IMR-90 (cell line): ENCODE results near the gene CRIP1. TPM values are rescaled to one million over a fixed set of nuclear protein-coding genes. Genes with fewer than 3 reads are reported as not detected.

Experiments used
- ATAC-seq: fragments of 200-7000 bp; cut with Tn5 transposase; 2 replicates; pipeline ENCODE4 v1.9.1; 2020; ENCODE audit warnings: low read depth, mild to moderate bottlenecking, moderate library complexity
- BruUV-seq: library from RNA; stranded (reverse); fragments of 400-500 nt; replicated peaks from 2 replicates; lab custom pipeline; 2021; lab: Mats Ljungman, UMichigan
- CTCF ChIA-PET: fragments of 300-600 bp; formaldehyde crosslinking; extraction: SDS; loops from one replicate; lab custom pipeline; 2021; ENCODE audit warnings: antibody characterized with exemption; lab: Yijun Ruan, JAX
- POLR2A ChIA-PET: fragments of 300-600 bp; sonication (Branson Sonifier 250); formaldehyde crosslinking; loops from one replicate; lab custom pipeline; 2022; ENCODE audit warnings: antibody characterized with exemption; ENCODE audit not compliant: unreplicated experiment; lab: Charles Lee
- DNase-seq: peaks from one replicate; pipeline ENCODE4 v3.0.0; 2013
- H2AFZ ChIP-seq: replicated peaks from 2 replicates; pipeline ENCODE3; 2013; ENCODE audit warnings: low read length, mild to moderate bottlenecking; ENCODE audit not compliant: poor library complexity
- H2AK5ac ChIP-seq: 2 replicates; pipeline ENCODE4 v1.6.1; 2013; ENCODE audit warnings: low read depth, low read length, inconsistent platforms
- H2AK9ac ChIP-seq: replicated peaks from 2 replicates; pipeline ENCODE3; 2013; ENCODE audit warnings: mild to moderate bottlenecking, low read depth, low read length, moderate library complexity; ENCODE audit not compliant: poor library complexity
- H2BK120ac ChIP-seq: 2 replicates; pipeline ENCODE4 v1.6.1; 2013; ENCODE audit warnings: low read depth, low read length, inconsistent platforms
- H2BK15ac ChIP-seq: 3 replicates; pipeline ENCODE4 v1.6.1; 2013; ENCODE audit warnings: low read depth, low read length, inconsistent platforms
- H2BK20ac ChIP-seq: 2 replicates; pipeline ENCODE4 v1.6.1; 2013; ENCODE audit warnings: low read depth, mild to moderate bottlenecking, inconsistent platforms, low read length, moderate library complexity
- H2BK5ac ChIP-seq: 2 replicates; pipeline ENCODE4 v1.6.1; 2013; ENCODE audit warnings: mild to moderate bottlenecking, low read depth, low read length, inconsistent platforms; ENCODE audit not compliant: poor library complexity, severe bottlenecking
- H3K14ac ChIP-seq: replicated peaks from 2 replicates; pipeline ENCODE4 v1.6.1; 2013; ENCODE audit warnings: low read depth, low read length, inconsistent platforms
- H3K18ac ChIP-seq: 2 replicates; pipeline ENCODE4 v1.6.1; 2013; ENCODE audit warnings: low read depth, low read length, control low read depth
- H3K23ac ChIP-seq: 2 replicates; pipeline ENCODE4 v1.6.1; 2013; ENCODE audit warnings: low read depth, low read length, inconsistent platforms
- H3K27ac ChIP-seq: 2 replicates; pipeline ENCODE4 v1.5.1; 2013; ENCODE audit warnings: mild to moderate bottlenecking, control low read depth, low read length; ENCODE audit not compliant: insufficient read depth
- H3K27me3 ChIP-seq: 2 replicates; pipeline ENCODE4 v1.6.1; 2013; ENCODE audit warnings: low read length; ENCODE audit not compliant: control insufficient read depth, insufficient read depth
- H3K36me3 ChIP-seq: 2 replicates; pipeline ENCODE4 v1.6.1; 2013; ENCODE audit warnings: low read length, mixed read lengths; ENCODE audit not compliant: control insufficient read depth, insufficient read depth
- H3K4ac ChIP-seq: 2 replicates; pipeline ENCODE4 v1.6.1; 2013; ENCODE audit warnings: low read depth, low read length, inconsistent platforms
- H3K4me1 ChIP-seq: 2 replicates; pipeline ENCODE4 v1.6.1; 2013; ENCODE audit warnings: low read length, mixed read lengths; ENCODE audit not compliant: control insufficient read depth, insufficient read depth
- H3K4me2 ChIP-seq: 2 replicates; pipeline ENCODE4 v1.6.1; 2013; ENCODE audit warnings: low read depth, mild to moderate bottlenecking, control low read depth, low read length, moderate library complexity
- H3K4me3 ChIP-seq: 2 replicates; pipeline ENCODE4 v1.5.1; 2013; ENCODE audit warnings: low read depth, mild to moderate bottlenecking, control low read depth, low read length, moderate library complexity; ENCODE audit not compliant: insufficient read depth
- H3K56ac ChIP-seq: 2 replicates; pipeline ENCODE4 v1.6.1; 2013; ENCODE audit warnings: low read length, inconsistent platforms; ENCODE audit not compliant: insufficient read depth; ENCODE audit errors: extremely low read depth
- H3K79me1 ChIP-seq, 2 experiments: 2 replicates each; pipeline ENCODE4 v1.6.1; 2013; ENCODE audit warnings: low read length in 2 of 2, inconsistent platforms in 1 of 2, low read depth in 1 of 2
- H3K9ac ChIP-seq: 2 replicates; pipeline ENCODE4 v1.6.1; 2013; ENCODE audit warnings: low read depth, low read length, control low read depth
- H3K9me1 ChIP-seq: 2 replicates; pipeline ENCODE4 v1.6.1; 2013; ENCODE audit warnings: low read length, inconsistent platforms; ENCODE audit not compliant: insufficient read depth
- H3K9me3 ChIP-seq: 2 replicates; pipeline ENCODE4 v1.6.1; 2013; ENCODE audit warnings: low read length; ENCODE audit not compliant: control insufficient read depth, insufficient read depth
- H4K20me1 ChIP-seq: 2 replicates; pipeline ENCODE4 v1.6.1; 2013; ENCODE audit warnings: low read length, inconsistent platforms; ENCODE audit not compliant: insufficient read depth
- H4K5ac ChIP-seq: 2 replicates; pipeline ENCODE4 v1.6.1; 2013; ENCODE audit warnings: mild to moderate bottlenecking, low read depth, low read length, control low read depth
- H4K8ac ChIP-seq, 2 experiments: 2 replicates each; pipeline ENCODE4 v1.6.1; 2013; ENCODE audit warnings: low read depth in 2 of 2, low read length in 2 of 2, control low read depth in 1 of 2, inconsistent platforms in 1 of 2
- H4K91ac ChIP-seq: 2 replicates; pipeline ENCODE4 v1.6.1; 2013; ENCODE audit warnings: low read depth, low read length, inconsistent platforms; ENCODE audit not compliant: insufficient read depth
- BHLHE40 ChIP-seq: fragments of 150-350 bp; IDR thresholded peaks from 2 replicates; pipeline ENCODE4 v1.6.1; 2016; ENCODE audit warnings: mild to moderate bottlenecking, low read depth, low read length
- CEBPB ChIP-seq: IDR thresholded peaks from 2 replicates; pipeline ENCODE4 v1.6.1; 2012; ENCODE audit warnings: low read depth, low read length, improper control_type of control experiment
- CHD1 ChIP-seq: IDR thresholded peaks from 2 replicates; pipeline ENCODE4 v1.6.1; 2012; ENCODE audit warnings: low read depth, low read length, improper control_type of control experiment
- ELK1 ChIP-seq: fragments of 150-350 bp; IDR thresholded peaks from 2 replicates; pipeline ENCODE4 v1.6.1; 2016; ENCODE audit warnings: low read depth, mild to moderate bottlenecking, low read length, moderate library complexity, borderline replicate concordance
- FOS ChIP-seq: fragments of 150-350 bp; IDR thresholded peaks from 2 replicates; pipeline ENCODE4 v1.6.1; 2016; ENCODE audit warnings: low read depth, low read length
- MAZ ChIP-seq: IDR thresholded peaks from 2 replicates; pipeline ENCODE4 v1.6.1; 2012; ENCODE audit warnings: low read depth, mild to moderate bottlenecking, low read length, improper control_type of control experiment, moderate library complexity, borderline replicate concordance
- MXI1 ChIP-seq: IDR thresholded peaks from 2 replicates; pipeline ENCODE4 v1.6.1; 2012; ENCODE audit warnings: low read depth, mild to moderate bottlenecking, low read length, moderate library complexity, borderline replicate concordance
- POLR2A ChIP-seq: IDR thresholded peaks from 2 replicates; pipeline ENCODE4 v1.6.1; 2012; ENCODE audit warnings: mild to moderate bottlenecking, low read depth, low read length
- RAD21 ChIP-seq: IDR thresholded peaks from 2 replicates; pipeline ENCODE4 v1.6.1; 2012; ENCODE audit warnings: low read length, improper control_type of control experiment
- SMC3 ChIP-seq: fragments of 150-350 bp; IDR thresholded peaks from 2 replicates; pipeline ENCODE4 v1.6.1; 2016; ENCODE audit warnings: low read depth, mild to moderate bottlenecking, antibody characterized with exemption, low read length, moderate library complexity
- WGBS, 2 experiments: methylation state at CpG; one replicate each; pipeline versions ENCODE4 v1.1.5 to v1.1.7; 2013; ENCODE audit warnings: missing lambda C conversion rate in 2 of 2; ENCODE audit not compliant: insufficient read length in 1 of 2; ENCODE audit errors: extremely low coverage in 2 of 2; 5-methylcytosine and 5-hydroxymethylcytosine counted together
- dilution Hi-C: fragments of 300-500 bp; cut with HindIII; formaldehyde crosslinking; loops from one replicate; pipeline ENCODE4 v1.14.3; 2018; ENCODE audit warnings: low sequenced_read_pairs; ENCODE audit not compliant: unreplicated experiment
- in situ Hi-C: fragments of 300-500 bp; cut with MboI; formaldehyde crosslinking; loops from 3 replicates; pipeline ENCODE4 v1.14.3; 2019; ENCODE audit warnings: low sequenced_read_pairs, inconsistent platforms, mixed read lengths
- intact Hi-C: fragments of 100-400 bp; cut with micrococcal nuclease; formaldehyde crosslinking; loops from 2 replicates; pipeline ENCODE4 v1.10.0; 2022
- polyA plus RNA-seq, 3 experiments: library from polyadenylated mRNA; depleted of rRNA; stranded (reverse); fragments of >200 nt; gene quantifications; 2 replicates each; pipeline ENCODE4 v1.2.3, GENCODE V29; 2012; ENCODE audit warnings: low replicate concordance in 1 of 3
- total RNA-seq: library from RNA; depleted of rRNA; stranded (reverse); fragments of >200 nt; gene quantifications from 2 replicates; pipeline ENCODE4 v1.2.3, GENCODE V29; 2012
- TF ChIP-seq, protein P1 (sequence below): fragments of 150-350 bp; IDR thresholded peaks from 2 replicates; pipeline ENCODE4 v1.6.1; 2017; ENCODE audit warnings: mild to moderate bottlenecking, antibody characterized with exemption, low read length, low read depth
- TF ChIP-seq, protein P2 (sequence below): conservative IDR thresholded peaks from 2 replicates; pipeline ENCODE4 v1.5.1; 2012; ENCODE audit warnings: mild to moderate bottlenecking, low read depth, low read length, improper control_type of control experiment

Gene CRIP1
- total and polyA plus RNA-seq, 2 of the 4 experiments (the other 2 are of a cell fraction), result 0.21 TPM; not detected in 1

GRCh38 chr14:105452963-105453362, 33.7 kb upstream of the CRIP1 start:
- POLR2A ChIA-PET, result no interaction called here
- WGBS, 2 experiments, result 88% methylated on average over 8 of the region's 14 CpGs; no CpG with 5 or more reads in 1 of the 2 experiments
- Histone ChIP-seq H3K14ac (no peak overlapping the region), H3K27ac (no peak overlapping the region), H3K27me3 (no peaks in the 10 kb centered on the region), H3K4me1 (no peaks in the 10 kb centered on the region), H3K56ac (no peak overlapping the region), H4K20me1 (peaks cover 10% of the 10 kb centered on the region), H3K23ac (no peak overlapping the region), H3K4ac (no peak overlapping the region), H2BK120ac (no peak overlapping the region), H3K18ac (no peak overlapping the region), H2BK5ac (no peak overlapping the region), H4K91ac (no peak overlapping the region), H3K4me3 (no peak overlapping the region), H3K9me1 (no peaks in the 10 kb centered on the region), H3K36me3 (peaks cover 57% of the 10 kb centered on the region), H2BK15ac (no peak overlapping the region), H2AK5ac (no peak overlapping the region), H4K5ac (no peak overlapping the region), H4K8ac (no peak overlapping the region), H3K4me2 (no peak overlapping the region), H3K9ac (no peak overlapping the region), H2BK20ac (no peak overlapping the region), H2AFZ (no peak overlapping the region), H2AK9ac (no peak overlapping the region), H3K9me3 (no peaks in the 10 kb centered on the region), H3K79me1 (peaks cover 5 to 21% of the 10 kb centered on the region in 2 experiments; a peak in 2 of 4 replicates)
- no TSS peak for BruUV-seq
- CTCF ChIA-PET, result no interaction called here
- ATAC-seq (no peak), DNase-seq (no peak)
- TF ChIP-seq MAZ (no peak), ELK1 (no peak), POLR2A (no peak), CEBPB (no peak), MXI1 (no peak), FOS (no peak), RAD21 (no peak), CHD1 (no peak), SMC3 (no peak), BHLHE40 (no peak)
- TF ChIP-seq, protein P1, sequence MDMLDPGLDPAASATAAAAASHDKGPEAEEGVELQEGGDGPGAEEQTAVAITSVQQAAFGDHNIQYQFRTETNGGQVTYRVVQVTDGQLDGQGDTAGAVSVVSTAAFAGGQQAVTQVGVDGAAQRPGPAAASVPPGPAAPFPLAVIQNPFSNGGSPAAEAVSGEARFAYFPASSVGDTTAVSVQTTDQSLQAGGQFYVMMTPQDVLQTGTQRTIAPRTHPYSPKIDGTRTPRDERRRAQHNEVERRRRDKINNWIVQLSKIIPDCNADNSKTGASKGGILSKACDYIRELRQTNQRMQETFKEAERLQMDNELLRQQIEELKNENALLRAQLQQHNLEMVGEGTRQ, result no peak
- TF ChIP-seq, protein P2, sequence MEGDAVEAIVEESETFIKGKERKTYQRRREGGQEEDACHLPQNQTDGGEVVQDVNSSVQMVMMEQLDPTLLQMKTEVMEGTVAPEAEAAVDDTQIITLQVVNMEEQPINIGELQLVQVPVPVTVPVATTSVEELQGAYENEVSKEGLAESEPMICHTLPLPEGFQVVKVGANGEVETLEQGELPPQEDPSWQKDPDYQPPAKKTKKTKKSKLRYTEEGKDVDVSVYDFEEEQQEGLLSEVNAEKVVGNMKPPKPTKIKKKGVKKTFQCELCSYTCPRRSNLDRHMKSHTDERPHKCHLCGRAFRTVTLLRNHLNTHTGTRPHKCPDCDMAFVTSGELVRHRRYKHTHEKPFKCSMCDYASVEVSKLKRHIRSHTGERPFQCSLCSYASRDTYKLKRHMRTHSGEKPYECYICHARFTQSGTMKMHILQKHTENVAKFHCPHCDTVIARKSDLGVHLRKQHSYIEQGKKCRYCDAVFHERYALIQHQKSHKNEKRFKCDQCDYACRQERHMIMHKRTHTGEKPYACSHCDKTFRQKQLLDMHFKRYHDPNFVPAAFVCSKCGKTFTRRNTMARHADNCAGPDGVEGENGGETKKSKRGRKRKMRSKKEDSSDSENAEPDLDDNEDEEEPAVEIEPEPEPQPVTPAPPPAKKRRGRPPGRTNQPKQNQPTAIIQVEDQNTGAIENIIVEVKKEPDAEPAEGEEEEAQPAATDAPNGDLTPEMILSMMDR, result no peak
- in situ Hi-C loops (no loop called here), dilution Hi-C loops (no loop called here), intact Hi-C loops (no loop called here)
